DND-41 (cell line): Measurements from ENCODE around the gene ZNF622.

Experiments used
- ATAC-seq: fragments of 200-7000 bp; cut with Tn5 transposase; 3 replicates; pipeline ENCODE4 v1.9.1; 2021; ENCODE audit warnings: low read depth; ENCODE audit not compliant: insufficient read depth
- DNase-seq: peaks from one replicate; pipeline ENCODE4 v3.0.0-alpha.2; 2020
- H2AFZ ChIP-seq: 2 replicates; pipeline ENCODE4 v1.6.0; 2012; ENCODE audit warnings: low read depth, low read length
- H3K27ac ChIP-seq: 2 replicates; pipeline ENCODE4 v1.5.1; 2012; ENCODE audit warnings: low read length, inconsistent platforms
- H3K27me3 ChIP-seq: fragments of 200-600 bp; sonication (generic); 2 replicates; pipeline ENCODE4 v1.6.0; 2012; ENCODE audit warnings: low read length, mild to moderate bottlenecking, inconsistent platforms; ENCODE audit not compliant: insufficient read depth, poor library complexity
- H3K36me3 ChIP-seq: 2 replicates; pipeline ENCODE4 v1.5.1; 2012; ENCODE audit warnings: low read length, inconsistent platforms; ENCODE audit not compliant: insufficient read depth
- H3K4me1 ChIP-seq: 2 replicates; pipeline ENCODE4 v1.5.1; 2012; ENCODE audit warnings: mild to moderate bottlenecking, low read length; ENCODE audit not compliant: insufficient read depth
- H3K4me2 ChIP-seq: 2 replicates; pipeline ENCODE4 v1.6.0; 2012; ENCODE audit warnings: mild to moderate bottlenecking, moderate library complexity, low read length, inconsistent platforms; ENCODE audit not compliant: insufficient read depth
- H3K4me3 ChIP-seq, 2 experiments: fragments of 200-600 bp in 1 of 2; shearing (Covaris generic) in 1 of 2; 2 replicates each; pipeline ENCODE4 v1.5.1; 2012 to 2016; ENCODE audit warnings: inconsistent platforms in 2 of 2, low read length in 2 of 2, mild to moderate bottlenecking in 2 of 2, low read depth in 1 of 2, moderate library complexity in 1 of 2
- H3K79me2 ChIP-seq: 2 replicates; pipeline ENCODE4 v1.6.0; 2012; ENCODE audit warnings: low read length, inconsistent platforms; ENCODE audit not compliant: insufficient read depth
- H3K9ac ChIP-seq: 2 replicates; pipeline ENCODE4 v1.6.0; 2012; ENCODE audit warnings: low read depth, mild to moderate bottlenecking, inconsistent platforms, low read length, moderate library complexity
- H3K9me3 ChIP-seq: 2 replicates; pipeline ENCODE4 v1.5.1; 2012; ENCODE audit warnings: low read length, moderate library complexity, mild to moderate bottlenecking, inconsistent platforms; ENCODE audit not compliant: insufficient read depth, severe bottlenecking
- H4K20me1 ChIP-seq: 2 replicates; pipeline ENCODE4 v1.6.0; 2012; ENCODE audit warnings: low read length; ENCODE audit not compliant: insufficient read depth
- CTCF ChIP-seq: IDR thresholded peaks from 2 replicates; pipeline ENCODE4 v1.5.1; 2012; ENCODE audit warnings: borderline replicate concordance, low read length, moderate library complexity, mild to moderate bottlenecking; ENCODE audit not compliant: poor library complexity, severe bottlenecking; ENCODE audit errors: extremely low read depth
- EZH2 ChIP-seq: IDR thresholded peaks from 3 replicates; pipeline ENCODE4 v1.6.1; 2012; ENCODE audit warnings: borderline replicate concordance, low read depth, mild to moderate bottlenecking, moderate library complexity, low read length, inconsistent platforms; ENCODE audit not compliant: severe bottlenecking

ZNF622 gene

GRCh38 chr5:16465544-16466432, at the start of gene ZNF622:
Gene ZNF622 (minus strand): TSS chr5:16465800. CDS start chr5:16465665, 135 bp downstream.
- H3K4me3 ChIP-seq, result peak within 1 kb of the TSS; percentile 72 to 88
- H3K79me2 ChIP-seq, result peaks cover 65% of the 10 kb centered on the region
- H3K9ac ChIP-seq, result peak within 1 kb of the TSS; percentile 81
- peaks cover 40% of the 10 kb centered on the region for H3K36me3 ChIP-seq
- peak within 1 kb of the TSS; percentile 89 for H3K27ac ChIP-seq
- no peak for TF ChIP-seq EZH2
- no peak for TF ChIP-seq CTCF
- peaks cover 59% of the 10 kb centered on the region for H3K4me1 ChIP-seq
- ATAC-seq, result peak; percentile 93
- no peaks in the 10 kb centered on the region for H3K9me3 ChIP-seq
- DNase-seq, result peak; percentile 91
- peak within 1 kb of the TSS; percentile 93 for H3K4me2 ChIP-seq
- no peaks in the 10 kb centered on the region for H3K27me3 ChIP-seq
- peak within 1 kb of the TSS; percentile 90 for H2AFZ ChIP-seq
- H4K20me1 ChIP-seq, result peaks cover 34% of the 10 kb centered on the region

- no peaks in the 10 kb centered on the region for H3K27me3 ChIP-seq
- H3K9ac ChIP-seq, result no peak overlapping the region
- H3K27ac ChIP-seq, result no peak overlapping the region
- no peaks in the 10 kb centered on the region for H3K4me1 ChIP-seq
- H3K4me3 ChIP-seq, result no peak overlapping the region
- no peaks in the 10 kb centered on the region for H3K79me2 ChIP-seq
- no peak overlapping the region for H2AFZ ChIP-seq
- no peaks in the 10 kb centered on the region for H4K20me1 ChIP-seq
- H3K9me3 ChIP-seq, result no peaks in the 10 kb centered on the region
- TF ChIP-seq EZH2 (no peak), CTCF (no peak)
- no peaks in the 10 kb centered on the region for H3K36me3 ChIP-seq
- no peak overlapping the region for H3K4me2 ChIP-seq
- ATAC-seq (no peak), DNase-seq (no peak)
Observed at GRCh38 chr5:16510098-16510497, 44.5 kb upstream of the ZNF622 start.

- Histone ChIP-seq H3K79me2 (no peaks in the 10 kb centered on the region), H3K4me2 (no peak overlapping the region), H2AFZ (no peak overlapping the region), H3K4me3 (no peak overlapping the region), H3K9ac (no peak overlapping the region), H3K36me3 (no peaks in the 10 kb centered on the region), H4K20me1 (no peaks in the 10 kb centered on the region), H3K4me1 (no peaks in the 10 kb centered on the region), H3K27me3 (no peaks in the 10 kb centered on the region), H3K27ac (no peak overlapping the region), H3K9me3 (no peaks in the 10 kb centered on the region)
- no peak for TF ChIP-seq CTCF
- no peak for TF ChIP-seq EZH2
- DNase-seq (no peak), ATAC-seq (no peak)
Observed at GRCh38 chr5:16508730-16509531, 43.3 kb upstream of the ZNF622 start.
